Measurements from ENCODE around the gene ASIC4. TPM values are rescaled to one million over a fixed set of nuclear protein-coding genes. Genes with fewer than 3 reads are reported as not detected.

ASIC4 gene
- polyA plus RNA-seq, 1 donor (not counting 4 experiments of a cell fraction or from before 2014, with no cell fraction given) = not detected

DNA sequence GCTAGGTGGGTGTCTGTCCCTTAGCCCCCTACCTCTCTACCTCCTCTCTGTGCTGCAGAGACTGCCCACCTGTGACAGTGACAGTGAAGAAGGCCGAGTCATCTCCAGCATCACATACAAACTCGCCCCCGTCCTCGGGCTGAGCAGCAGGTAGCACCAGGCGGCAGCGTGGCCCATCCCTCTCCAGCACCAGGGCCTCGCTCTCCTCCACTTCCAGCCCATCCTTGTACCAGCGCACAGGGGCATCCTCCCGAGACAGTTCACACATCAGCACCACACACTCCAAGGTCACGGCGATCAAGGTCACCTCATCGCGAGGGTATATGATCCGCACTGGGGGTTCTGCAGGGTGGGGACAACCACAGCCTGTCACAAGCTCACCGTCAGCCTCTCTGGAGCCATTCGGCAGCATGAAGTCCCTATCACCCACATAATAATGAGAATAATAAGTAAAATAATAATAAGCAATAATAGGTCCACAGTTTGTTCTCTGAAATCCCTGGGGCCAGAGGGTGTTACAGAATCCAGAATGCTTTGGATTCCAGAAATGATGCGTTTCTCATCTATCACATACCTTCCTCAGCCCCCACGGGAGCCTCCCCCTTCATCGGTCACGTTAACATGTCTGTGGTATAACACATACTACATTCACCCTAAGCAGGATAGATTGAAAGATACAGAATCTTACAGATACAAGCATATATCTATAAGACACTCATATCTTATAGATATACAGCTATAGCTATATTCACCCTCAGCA, 45.1 kb downstream of the ASIC4 start:
- Histone ChIP-seq H4K20me1 (ENCODE audit: control insufficient read depth, extremely low read depth, insufficient read depth, low read length) (no peaks in the 10 kb centered on the region), H3K9me1 (ENCODE audit: control insufficient read depth, extremely low read depth, insufficient read depth, low read length) (no peaks in the 10 kb centered on the region), H3K4me2 (ENCODE audit: control insufficient read depth, extremely low read depth, insufficient read depth, low read depth, low read length) (no peak overlapping the region), H3K79me2 (ENCODE audit: control insufficient read depth, insufficient read depth, low read length) (no peaks in the 10 kb centered on the region), H3K9me3 (ENCODE audit: control insufficient read depth, low read depth, low read length) (no peaks in the 10 kb centered on the region), H2AFZ (ENCODE audit: control insufficient read depth, low read length) (no peak overlapping the region), H3K27ac (ENCODE audit: control insufficient read depth, insufficient read depth, low read length) (no peak overlapping the region), H3K36me3 (ENCODE audit: control insufficient read depth in 2 of 2, extremely low read depth in 1 of 2, insufficient read depth in 2 of 2, low read length in 2 of 2) (no peaks in the 10 kb centered on the region), H3K4me3 (ENCODE audit: control insufficient read depth in 2 of 3, extremely low read depth in 1 of 3, insufficient read depth in 2 of 3, low read depth in 1 of 3, low read length in 3 of 3) (no peak overlapping the region), H3K9ac (ENCODE audit: control insufficient read depth, extremely low read depth, insufficient read depth, low read length) (no peak overlapping the region), H3K27me3 (ENCODE audit: control insufficient read depth, extremely low read depth, insufficient read depth, low read length) (no peaks in the 10 kb centered on the region), H3K4me1 (ENCODE audit: control insufficient read depth, extremely low read depth, insufficient read depth, low read length) (no peaks in the 10 kb centered on the region)
- dilution Hi-C loops (cut with MboI; ENCODE audit: extremely low pct_ligation_motif_present, low sequenced_read_pairs) = no loop called here
- DNase-seq (ENCODE audit: low read depth, low spot score) (no peak), FAIRE-seq (no peak)
- TF ChIP-seq, protein P1, sequence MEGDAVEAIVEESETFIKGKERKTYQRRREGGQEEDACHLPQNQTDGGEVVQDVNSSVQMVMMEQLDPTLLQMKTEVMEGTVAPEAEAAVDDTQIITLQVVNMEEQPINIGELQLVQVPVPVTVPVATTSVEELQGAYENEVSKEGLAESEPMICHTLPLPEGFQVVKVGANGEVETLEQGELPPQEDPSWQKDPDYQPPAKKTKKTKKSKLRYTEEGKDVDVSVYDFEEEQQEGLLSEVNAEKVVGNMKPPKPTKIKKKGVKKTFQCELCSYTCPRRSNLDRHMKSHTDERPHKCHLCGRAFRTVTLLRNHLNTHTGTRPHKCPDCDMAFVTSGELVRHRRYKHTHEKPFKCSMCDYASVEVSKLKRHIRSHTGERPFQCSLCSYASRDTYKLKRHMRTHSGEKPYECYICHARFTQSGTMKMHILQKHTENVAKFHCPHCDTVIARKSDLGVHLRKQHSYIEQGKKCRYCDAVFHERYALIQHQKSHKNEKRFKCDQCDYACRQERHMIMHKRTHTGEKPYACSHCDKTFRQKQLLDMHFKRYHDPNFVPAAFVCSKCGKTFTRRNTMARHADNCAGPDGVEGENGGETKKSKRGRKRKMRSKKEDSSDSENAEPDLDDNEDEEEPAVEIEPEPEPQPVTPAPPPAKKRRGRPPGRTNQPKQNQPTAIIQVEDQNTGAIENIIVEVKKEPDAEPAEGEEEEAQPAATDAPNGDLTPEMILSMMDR (optimal IDR thresholded peaks at IDR 0.05 in 1 of 3, IDR thresholded peaks at IDR 0.05 in 1 of 3, conservative IDR thresholded peaks at IDR 0.05 in 1 of 3; ENCODE audit: extremely low read depth in 1 of 3, insufficient read depth in 2 of 3, low read length in 3 of 3) = no peak
- TF ChIP-seq EZH2 (IDR thresholded peaks at IDR 0.05; ENCODE audit: low read length) = no peak

DNA sequence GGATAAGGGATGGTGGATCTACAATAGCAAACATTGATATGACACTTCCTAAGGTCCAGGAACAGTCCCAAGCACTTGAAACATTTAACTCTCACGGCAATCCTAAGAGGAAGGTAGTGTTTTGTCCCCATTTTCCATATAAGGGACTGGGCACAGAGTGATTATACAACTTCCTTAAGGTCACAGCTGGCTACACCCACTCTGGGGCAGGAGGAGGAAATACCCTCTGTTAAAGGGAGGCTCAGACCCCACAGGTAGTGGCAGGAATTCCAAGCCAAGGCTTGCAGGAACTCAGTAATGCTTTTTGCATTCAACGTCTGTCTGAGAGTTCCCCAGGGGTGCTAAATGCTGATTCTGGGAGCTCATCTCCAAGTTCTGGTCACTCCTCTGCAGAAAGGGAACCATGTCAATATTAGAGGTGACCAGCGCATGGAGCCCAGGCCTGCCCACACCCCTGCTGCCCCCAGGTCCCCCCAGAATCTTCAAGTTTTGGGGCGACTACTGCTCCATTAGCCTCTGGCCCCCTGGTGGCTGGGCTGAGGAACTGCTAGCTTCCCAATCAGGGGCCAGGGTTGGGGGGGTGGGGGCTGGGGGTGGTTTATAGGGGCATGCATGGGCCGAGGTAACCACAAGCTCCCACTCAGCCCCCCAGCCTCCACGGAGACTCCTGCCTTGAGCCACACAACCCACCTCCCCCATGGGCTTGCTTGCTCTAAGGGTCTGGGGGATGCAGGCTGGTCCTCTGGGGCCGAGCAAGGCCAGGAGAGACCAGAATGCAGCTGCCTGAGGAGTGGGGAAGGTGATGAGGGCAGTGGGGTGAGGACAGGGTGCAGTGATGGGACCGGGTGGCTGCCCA, 46.0 kb downstream of the ASIC4 start:
- Histone ChIP-seq H2AFZ (ENCODE audit: control insufficient read depth, low read length) (no peak overlapping the region), H3K27me3 (ENCODE audit: control insufficient read depth, extremely low read depth, insufficient read depth, low read length) (no peaks in the 10 kb centered on the region), H3K27ac (ENCODE audit: control insufficient read depth, insufficient read depth, low read length) (no peak overlapping the region), H3K9ac (ENCODE audit: control insufficient read depth, extremely low read depth, insufficient read depth, low read length) (no peak overlapping the region), H3K9me3 (ENCODE audit: control insufficient read depth, low read depth, low read length) (no peaks in the 10 kb centered on the region), H3K4me2 (ENCODE audit: control insufficient read depth, extremely low read depth, insufficient read depth, low read depth, low read length) (no peak overlapping the region), H3K4me3 (ENCODE audit: control insufficient read depth in 2 of 3, extremely low read depth in 1 of 3, insufficient read depth in 2 of 3, low read depth in 1 of 3, low read length in 3 of 3) (no peak overlapping the region), H3K79me2 (ENCODE audit: control insufficient read depth, insufficient read depth, low read length) (no peaks in the 10 kb centered on the region), H3K4me1 (ENCODE audit: control insufficient read depth, extremely low read depth, insufficient read depth, low read length) (no peaks in the 10 kb centered on the region), H3K9me1 (ENCODE audit: control insufficient read depth, extremely low read depth, insufficient read depth, low read length) (no peaks in the 10 kb centered on the region), H4K20me1 (ENCODE audit: control insufficient read depth, extremely low read depth, insufficient read depth, low read length) (no peaks in the 10 kb centered on the region), H3K36me3 (ENCODE audit: control insufficient read depth in 2 of 2, extremely low read depth in 1 of 2, insufficient read depth in 2 of 2, low read length in 2 of 2) (no peaks in the 10 kb centered on the region)
- DNase-seq (ENCODE audit: low read depth, low spot score) = no peak
- FAIRE-seq = no peak
- dilution Hi-C loops (cut with MboI; ENCODE audit: extremely low pct_ligation_motif_present, low sequenced_read_pairs) = no loop called here
- TF ChIP-seq, protein P1 (optimal IDR thresholded peaks at IDR 0.05 in 1 of 3, IDR thresholded peaks at IDR 0.05 in 1 of 3, conservative IDR thresholded peaks at IDR 0.05 in 1 of 3; ENCODE audit: extremely low read depth in 1 of 3, insufficient read depth in 2 of 3, low read length in 3 of 3) = peak; percentile 51 to 77 (median 62)
- no peak for TF ChIP-seq EZH2 (IDR thresholded peaks at IDR 0.05; ENCODE audit: low read length)
